Stimulated activated naive B cell treated with anti-CD40 and anti-IgM and Interleukin-4, amounts not matched to agents 10 μg/mL and 1 μg/mL and 100 μg/mL, for 72 hours (primary cell): ENCODE data around the gene KLHL30.

ENCODE experiments used
- ATAC-seq, 2 donors: fragments of 150-1000 bp; cut with Tn5 transposase; replicated peaks; 2 replicates each; pipeline ENCODE4 v1.10.0; 2021; ENCODE audit warnings: moderate library complexity in 1 of 2
- DNase-seq: peaks from one replicate; pipeline ENCODE4 v3.0.0; 2021
- H3K27ac Mint-ChIP-seq: one replicate; pipeline ENCODE4 v1.8.0; 2022; ENCODE audit warnings: mild to moderate bottlenecking, mixed read lengths
- H3K27me3 Mint-ChIP-seq, 2 donors: one replicate each; pipeline ENCODE4 v1.8.0; 2022; ENCODE audit warnings: mixed read lengths in 2 of 2
- H3K36me3 Mint-ChIP-seq, 2 donors: one replicate each; pipeline ENCODE4 v1.8.0; 2022; ENCODE audit warnings: mixed read lengths in 2 of 2, mild to moderate bottlenecking in 1 of 2
- H3K4me1 Mint-ChIP-seq, 2 donors: one replicate each; pipeline ENCODE4 v1.8.0; 2022; ENCODE audit warnings: mixed read lengths in 2 of 2, mild to moderate bottlenecking in 1 of 2
- H3K4me3 Mint-ChIP-seq, 2 donors: one replicate each; pipeline ENCODE4 v1.8.0; 2022; ENCODE audit warnings: mild to moderate bottlenecking in 2 of 2, mixed read lengths in 2 of 2, moderate library complexity in 1 of 2
- H3K9me3 Mint-ChIP-seq, 2 donors: one replicate each; pipeline ENCODE4 v1.8.0; 2022; ENCODE audit warnings: mixed read lengths in 2 of 2, mild to moderate bottlenecking in 1 of 2

KLHL30 gene

GRCh38 chr2:238139196-238140039 lies 950 bp downstream of the KLHL30 start:
- peak; percentile 53 to 57 for ATAC-seq
- peaks cover 10 to 47% of the 10 kb centered on the region in 2 donors for H3K4me1 Mint-ChIP-seq
- no peak overlapping the region for H3K27ac Mint-ChIP-seq
- no peak for DNase-seq
- H3K4me3 Mint-ChIP-seq = peak overlapping the region; percentile 17 to 59
- H3K9me3 Mint-ChIP-seq = no peaks in the 10 kb centered on the region
- H3K36me3 Mint-ChIP-seq = no peaks in the 10 kb centered on the region
- H3K27me3 Mint-ChIP-seq = peaks cover 0 to 8% of the 10 kb centered on the region in 2 donors

DNA sequence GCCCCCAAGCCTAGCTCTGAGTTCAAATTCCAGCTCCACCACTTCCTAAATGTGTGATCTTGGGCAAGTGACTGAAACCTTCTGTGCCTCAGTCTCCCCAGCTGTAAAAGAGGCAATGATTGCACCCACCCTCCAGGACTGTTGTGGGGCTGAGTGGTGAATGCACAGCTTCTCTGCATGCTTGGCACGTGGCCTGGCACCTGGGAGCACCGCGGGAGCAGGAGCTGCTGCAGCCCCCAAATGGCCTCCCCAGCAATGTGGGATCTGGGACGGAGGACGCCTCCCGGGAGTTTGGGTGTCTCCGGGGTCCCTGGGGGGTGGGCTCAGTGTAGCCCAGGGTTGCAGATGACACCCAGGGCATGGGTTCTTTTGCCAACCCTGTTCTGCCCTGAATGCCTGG lies 1.6 kb downstream of the KLHL30 start:
- H3K36me3 Mint-ChIP-seq = no peaks in the 10 kb centered on the region
- peaks cover 9 to 47% of the 10 kb centered on the region in 2 donors for H3K4me1 Mint-ChIP-seq
- DNase-seq (no peak), ATAC-seq (no peak)
- no peaks in the 10 kb centered on the region for H3K9me3 Mint-ChIP-seq
- no peak overlapping the region for H3K4me3 Mint-ChIP-seq
- H3K27me3 Mint-ChIP-seq = peaks cover 0 to 8% of the 10 kb centered on the region in 2 donors
- no peak overlapping the region for H3K27ac Mint-ChIP-seq

- H3K4me3 Mint-ChIP-seq = no peak overlapping the region
- no peak for ATAC-seq
- no peaks in the 10 kb centered on the region for H3K36me3 Mint-ChIP-seq
- no peak for DNase-seq
- H3K4me1 Mint-ChIP-seq = peaks cover 9 to 47% of the 10 kb centered on the region in 2 donors
- H3K27me3 Mint-ChIP-seq = peaks cover 0 to 8% of the 10 kb centered on the region in 2 donors
- no peak overlapping the region for H3K27ac Mint-ChIP-seq
- no peaks in the 10 kb centered on the region for H3K9me3 Mint-ChIP-seq
Observed at GRCh38 chr2:238140721-238141540, 2.5 kb downstream of the KLHL30 start.

DNA sequence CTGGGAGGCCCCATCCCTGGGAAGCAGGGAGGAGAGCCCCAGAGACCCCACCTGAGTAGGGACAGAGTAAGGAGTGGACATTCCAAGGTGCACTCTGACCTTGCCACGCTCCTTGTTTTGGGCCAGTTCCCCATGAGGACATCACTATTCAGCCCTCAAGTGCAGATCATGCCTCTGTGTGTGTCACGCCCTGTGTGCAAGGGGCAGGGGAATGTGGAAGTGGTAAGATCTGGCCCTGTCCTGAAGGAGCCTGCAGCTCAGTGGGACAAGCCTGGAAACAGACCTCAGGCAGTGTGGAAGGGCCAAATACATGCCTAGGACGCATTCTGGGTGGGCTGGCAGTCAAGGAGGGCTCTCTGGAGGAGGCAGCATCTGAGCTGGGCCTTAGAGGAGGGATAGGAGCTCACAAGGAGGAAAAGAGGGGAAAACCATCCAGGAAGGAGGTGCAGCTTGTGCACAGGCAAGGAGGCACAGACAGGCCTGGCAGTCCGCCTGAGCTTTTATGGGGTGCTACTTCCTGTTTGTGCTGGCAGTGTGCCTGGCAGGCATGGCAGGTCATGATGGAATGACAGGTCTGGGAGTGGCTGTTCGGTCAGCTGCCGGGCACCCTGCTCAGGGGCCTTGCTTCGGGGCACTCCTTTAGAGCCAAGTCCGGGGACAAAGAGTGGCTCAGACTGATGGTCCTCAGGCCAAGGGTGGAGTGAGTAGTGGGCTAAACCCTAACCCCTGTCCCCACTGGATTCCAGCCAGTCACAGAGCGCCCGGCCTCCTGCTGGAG lies 3.3 kb downstream of the KLHL30 start:
- Mint-ChIP-seq H3K36me3 (no peaks in the 10 kb centered on the region), H3K4me3 (no peak overlapping the region), H3K9me3 (no peaks in the 10 kb centered on the region), H3K27ac (no peak overlapping the region), H3K4me1 (peaks cover 9 to 47% of the 10 kb centered on the region in 2 donors), H3K27me3 (peaks cover 0 to 8% of the 10 kb centered on the region in 2 donors)
- ATAC-seq (no peak), DNase-seq (no peak)

DNA sequence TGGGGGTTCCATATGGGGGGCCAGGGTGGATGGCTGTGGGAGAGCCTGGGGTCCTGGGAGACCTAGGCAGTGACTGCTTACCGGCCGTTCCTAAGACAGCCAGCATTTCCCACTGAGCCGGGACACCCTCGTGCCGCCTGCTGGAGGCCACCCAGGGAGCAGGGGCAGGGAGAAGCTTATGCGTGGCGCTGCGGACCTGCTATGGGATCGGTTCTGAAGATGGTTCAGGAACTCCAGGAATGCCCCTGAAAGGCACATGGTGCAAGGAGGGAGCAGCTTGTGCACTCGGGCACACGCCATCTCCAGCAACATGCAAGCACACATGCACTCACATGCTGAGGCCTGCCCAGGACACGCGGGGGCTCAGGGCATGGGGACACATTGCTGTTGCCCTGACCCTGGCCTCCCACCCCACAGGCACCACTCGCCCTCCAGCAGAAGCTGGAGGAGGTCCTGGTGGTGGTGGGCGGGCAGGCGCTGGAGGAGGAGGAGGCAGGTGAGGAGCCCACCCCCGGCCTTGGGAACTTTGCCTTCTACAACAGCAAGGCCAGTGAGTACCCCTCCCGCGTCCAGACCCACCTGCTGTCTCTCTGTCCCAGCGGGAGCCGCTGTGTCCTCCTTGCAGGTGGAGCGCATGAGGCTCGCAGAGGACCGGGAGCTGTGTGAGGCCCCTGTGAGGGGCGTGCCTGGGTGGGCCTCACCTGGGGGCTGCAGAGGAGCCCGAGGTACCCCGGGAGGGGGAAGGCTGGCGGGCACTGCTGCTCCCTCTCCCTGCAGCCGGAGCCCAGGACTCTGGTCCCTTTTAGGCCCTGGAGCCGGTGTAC lies 4.1 kb downstream of the KLHL30 start:
- ATAC-seq (no peak), DNase-seq (no peak)
- peaks cover 9 to 46% of the 10 kb centered on the region in 2 donors for H3K4me1 Mint-ChIP-seq
- H3K27ac Mint-ChIP-seq = no peak overlapping the region
- H3K4me3 Mint-ChIP-seq = no peak overlapping the region
- H3K9me3 Mint-ChIP-seq = no peaks in the 10 kb centered on the region
- peaks cover 0 to 8% of the 10 kb centered on the region in 2 donors for H3K27me3 Mint-ChIP-seq
- H3K36me3 Mint-ChIP-seq = no peaks in the 10 kb centered on the region

DNA sequence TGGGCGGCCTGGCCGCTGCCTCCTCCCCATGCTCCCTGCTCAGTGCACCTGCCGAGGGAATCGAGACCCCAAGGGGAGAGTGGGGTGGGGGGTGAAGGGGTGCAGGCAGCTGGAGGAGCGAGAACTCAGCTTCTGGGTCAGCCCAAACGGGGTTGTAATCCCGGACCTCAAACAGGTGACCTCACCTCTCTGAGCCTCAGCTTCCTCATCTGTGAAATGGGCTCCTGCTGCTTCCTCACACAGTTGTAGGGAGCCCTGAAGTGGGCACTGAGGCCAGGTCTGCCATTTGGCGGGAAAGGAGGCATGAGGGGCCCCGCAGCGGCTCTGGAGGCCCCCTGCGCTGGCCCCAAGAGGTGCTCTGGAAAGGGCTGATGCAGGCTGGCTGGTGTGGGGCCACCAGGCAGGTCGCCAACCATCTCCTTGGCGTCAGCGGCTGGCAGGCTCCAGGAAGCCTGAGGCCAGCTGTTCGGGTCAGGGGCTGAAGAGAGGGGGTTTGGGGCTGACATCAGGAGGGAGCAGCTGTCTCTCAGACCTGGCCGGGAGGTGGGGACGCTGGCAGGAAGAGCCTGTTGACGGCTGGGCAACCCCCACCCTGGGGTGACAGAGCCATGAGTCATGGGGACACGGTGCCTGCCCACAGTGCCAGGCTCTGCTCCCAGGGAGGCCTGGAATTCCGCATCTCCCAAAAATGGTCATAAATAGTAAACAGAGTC lies 4.9 kb downstream of the KLHL30 start:
- H3K4me1 Mint-ChIP-seq = peaks cover 9 to 39% of the 10 kb centered on the region in 2 donors
- H3K27me3 Mint-ChIP-seq = peaks cover 0 to 8% of the 10 kb centered on the region in 2 donors
- no peak for ATAC-seq
- H3K27ac Mint-ChIP-seq = no peak overlapping the region
- H3K4me3 Mint-ChIP-seq = no peak overlapping the region
- no peaks in the 10 kb centered on the region for H3K36me3 Mint-ChIP-seq
- no peak for DNase-seq
- no peaks in the 10 kb centered on the region for H3K9me3 Mint-ChIP-seq

DNA sequence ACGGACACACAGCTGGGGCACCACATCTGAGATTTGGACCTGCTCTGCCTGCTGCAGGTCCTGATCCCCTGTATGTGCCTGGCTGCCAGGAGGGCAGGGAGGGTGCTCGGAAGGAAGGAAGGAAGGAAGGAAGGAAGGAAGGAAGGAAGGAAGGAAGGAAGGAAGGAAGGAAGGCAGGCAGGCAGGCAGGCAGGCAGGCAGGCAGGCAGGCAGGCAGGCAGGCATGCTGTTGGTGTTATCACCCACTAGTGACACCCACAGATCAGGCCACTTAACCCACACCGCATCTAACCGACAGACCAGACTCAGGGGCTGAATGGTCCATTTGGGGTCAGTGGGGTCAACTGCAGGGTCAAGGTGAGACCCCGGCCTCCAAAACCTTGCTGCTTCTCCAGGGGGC lies 5.8 kb downstream of the KLHL30 start:
- no peak overlapping the region for H3K4me3 Mint-ChIP-seq
- peaks cover 0 to 8% of the 10 kb centered on the region in 2 donors for H3K27me3 Mint-ChIP-seq
- no peak for DNase-seq
- no peak for ATAC-seq
- no peak overlapping the region for H3K27ac Mint-ChIP-seq
- no peaks in the 10 kb centered on the region for H3K9me3 Mint-ChIP-seq
- H3K36me3 Mint-ChIP-seq = no peaks in the 10 kb centered on the region
- H3K4me1 Mint-ChIP-seq = peaks cover 9 to 30% of the 10 kb centered on the region in 2 donors

DNA sequence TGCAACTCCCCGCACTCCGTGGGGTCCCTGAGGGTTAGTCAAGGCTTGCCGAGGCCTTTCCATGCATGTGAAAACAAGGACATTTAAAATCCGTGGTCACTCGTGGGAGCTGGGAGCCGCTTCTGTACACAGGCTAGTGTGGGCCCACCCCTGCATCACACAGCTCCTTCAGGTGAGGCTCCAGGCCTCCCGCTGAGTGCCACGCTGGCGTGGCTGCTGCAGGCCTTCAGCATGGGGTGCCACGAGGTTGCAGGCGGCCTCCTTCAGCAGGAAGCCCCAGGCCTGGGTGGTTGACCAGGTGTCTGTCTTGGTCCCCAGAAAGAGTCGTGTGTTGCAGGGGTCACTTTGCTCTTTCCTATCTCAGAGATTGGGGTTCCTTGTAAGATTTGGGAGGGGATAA lies 6.6 kb downstream of the KLHL30 start:
- DNase-seq (no peak), ATAC-seq (no peak)
- H3K9me3 Mint-ChIP-seq = no peaks in the 10 kb centered on the region
- no peak overlapping the region for H3K27ac Mint-ChIP-seq
- H3K36me3 Mint-ChIP-seq = no peaks in the 10 kb centered on the region
- no peak overlapping the region for H3K4me3 Mint-ChIP-seq
- peaks cover 0 to 8% of the 10 kb centered on the region in 2 donors for H3K27me3 Mint-ChIP-seq
- H3K4me1 Mint-ChIP-seq = peaks cover 9 to 24% of the 10 kb centered on the region in 2 donors

DNA sequence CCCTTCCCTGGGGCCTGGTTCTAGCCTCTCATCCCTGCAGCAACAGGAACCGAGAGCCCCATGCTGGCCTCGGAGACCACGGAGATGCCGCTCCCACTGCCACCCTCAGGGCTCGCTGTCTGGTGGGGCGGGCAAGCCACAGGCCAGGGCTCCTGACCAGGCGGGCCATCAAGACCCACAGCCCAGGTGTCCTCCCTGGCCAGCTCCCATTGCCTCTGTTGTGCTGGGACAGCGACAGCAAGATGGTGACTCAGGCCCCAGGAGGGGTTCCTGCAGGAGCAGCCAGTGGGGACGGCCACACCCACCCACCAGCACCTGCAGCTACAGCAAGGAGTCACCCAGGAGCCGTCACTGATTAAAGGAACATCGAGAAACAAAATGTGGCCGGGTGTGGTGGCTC lies 7.4 kb downstream of the KLHL30 start:
- no peak overlapping the region for H3K27ac Mint-ChIP-seq
- no peak overlapping the region for H3K4me3 Mint-ChIP-seq
- H3K9me3 Mint-ChIP-seq = no peaks in the 10 kb centered on the region
- no peaks in the 10 kb centered on the region for H3K36me3 Mint-ChIP-seq
- no peak for DNase-seq
- peaks cover 9 to 24% of the 10 kb centered on the region in 2 donors for H3K4me1 Mint-ChIP-seq
- peaks cover 0 to 8% of the 10 kb centered on the region in 2 donors for H3K27me3 Mint-ChIP-seq
- ATAC-seq = no peak

DNA sequence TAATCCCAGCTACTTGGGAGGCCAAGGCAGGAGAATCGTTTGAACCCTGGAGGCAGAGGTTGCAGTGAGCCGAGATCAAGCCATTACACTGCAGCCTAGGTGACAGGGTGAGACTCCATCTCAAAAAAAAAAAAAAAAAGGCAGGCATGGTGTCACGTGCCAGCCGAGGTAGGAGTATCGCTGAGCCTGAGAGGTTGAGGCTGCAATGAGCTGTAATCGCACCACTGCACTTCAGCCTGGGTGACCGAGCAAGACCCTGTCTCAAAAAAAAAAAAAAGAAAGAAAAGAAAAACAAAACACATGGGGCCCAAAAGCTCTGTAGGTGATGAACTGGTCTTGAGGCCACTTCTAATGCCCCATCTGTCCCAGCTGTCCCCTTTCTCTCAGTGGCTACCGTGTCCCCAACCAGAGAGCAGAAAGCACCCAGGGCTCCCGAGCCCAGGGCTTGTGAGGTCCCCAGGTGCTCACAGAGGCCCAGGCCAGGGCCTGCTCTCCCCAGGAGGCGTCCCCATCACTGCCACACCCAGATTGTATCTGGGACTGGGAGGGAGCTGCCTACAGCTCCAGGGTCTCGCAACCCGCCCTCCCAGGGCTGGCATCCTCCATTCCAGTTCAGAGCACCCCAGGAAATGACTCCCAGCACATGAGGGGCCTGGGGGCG lies 8.5 kb downstream of the KLHL30 start:
- H3K9me3 Mint-ChIP-seq = no peaks in the 10 kb centered on the region
- H3K27ac Mint-ChIP-seq = peak overlapping the region; percentile 44
- H3K4me3 Mint-ChIP-seq = no peak overlapping the region

DNA sequence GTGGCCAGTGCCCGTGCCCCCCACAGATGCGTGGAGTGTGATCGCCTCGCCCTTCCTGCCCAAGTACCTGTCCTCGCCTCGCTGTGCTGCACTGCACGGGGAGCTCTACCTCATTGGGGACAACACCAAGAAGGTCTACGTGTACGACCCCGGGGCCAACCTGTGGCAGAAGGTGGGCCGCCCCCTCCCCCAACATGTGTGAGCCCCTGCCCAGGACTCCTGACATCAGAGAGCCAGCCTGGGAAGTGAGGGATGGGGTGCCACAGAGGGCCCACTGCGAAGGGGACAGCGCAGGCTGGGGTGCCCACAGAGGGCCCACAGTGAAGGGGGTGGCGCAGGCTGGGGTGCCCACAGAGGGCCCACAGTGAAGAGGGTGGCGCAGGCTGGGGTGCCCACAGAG lies 10.5 kb downstream of the KLHL30 start:
- Mint-ChIP-seq H3K4me3 (no peak overlapping the region), H3K9me3 (peaks cover 0 to 1% of the 10 kb centered on the region in 2 donors), H3K27ac (no peak overlapping the region), H3K36me3 (peaks cover 0 to under 1% of the 10 kb centered on the region in 2 donors), H3K4me1 (peaks cover 2 to 4% of the 10 kb centered on the region in 2 donors), H3K27me3 (no peaks in the 10 kb centered on the region)
- DNase-seq (no peak), ATAC-seq (no peak)

More for the DNA sequence above, 8.5 kb downstream of the KLHL30 start:
- H3K4me1 Mint-ChIP-seq = peaks cover 6 to 14% of the 10 kb centered on the region in 2 donors
- DNase-seq = no peak
- no peaks in the 10 kb centered on the region for H3K36me3 Mint-ChIP-seq
- ATAC-seq = no peak
- peaks cover 0 to 2% of the 10 kb centered on the region in 2 donors for H3K27me3 Mint-ChIP-seq

GRCh38 chr2:238149841-238150572 lies 11.5 kb downstream of the KLHL30 start:
- DNase-seq (no peak), ATAC-seq (no peak)
- H3K9me3 Mint-ChIP-seq = peaks cover 0 to 5% of the 10 kb centered on the region in 2 donors
- H3K36me3 Mint-ChIP-seq = peaks cover 0 to 2% of the 10 kb centered on the region in 2 donors
- H3K27me3 Mint-ChIP-seq = no peaks in the 10 kb centered on the region
- no peaks in the 10 kb centered on the region for H3K4me1 Mint-ChIP-seq
- no peak overlapping the region for H3K27ac Mint-ChIP-seq
- H3K4me3 Mint-ChIP-seq = no peak overlapping the region
